Omental fat pad (tissue), 4 donors: Measurements from ENCODE around the gene BET1L. TPM values are rescaled to one million over a fixed set of nuclear protein-coding genes. Genes with fewer than 3 reads are reported as not detected.
"Not testable (repeated sequence)": the region's sequence is repeated elsewhere in the genome, so short reads cannot be mapped to it uniquely, and the experiment has no call there.

Experiments
- ATAC-seq: fragments of 150-250 bp; one replicate; pipeline ENCODE4 v1.9.1; 2016; ENCODE audit warnings: mild to moderate bottlenecking, moderate library complexity; ENCODE audit not compliant: low FRiP score
- DNase-seq: peaks from one replicate; pipeline ENCODE4 v3.0.0-alpha.2; 2019; ENCODE audit warnings: low spot score
- CTCF ChIP-seq, 3 donors: fragments of 450-650 bp; IDR thresholded peaks; one replicate each; pipeline ENCODE4 v1.5.1; 2016 to 2017; ENCODE audit warnings: antibody characterized with exemption in 3 of 3, mild to moderate bottlenecking in 3 of 3, moderate library complexity in 2 of 3
- total RNA-seq, 4 donors: library from RNA; depleted of rRNA; stranded (reverse); fragments of >200 nt; gene quantifications; one replicate each; pipeline ENCODE4 v1.1.0, GENCODE V29; 2016

Gene BET1L
- total RNA-seq, 4 donors from 2014 or later, result 18.4 to 29.1 (median 26.8) TPM

GRCh38 chr11:221539-221938 lies 14.3 kb upstream of the BET1L start:
- TF ChIP-seq CTCF (IDR thresholded peaks at IDR 0.05), result no peak
- no peak for DNase-seq
- no peak for ATAC-seq

- ATAC-seq, DNase-seq: not testable (repeated sequence)
These were observed 13.5 kb upstream of the BET1L start for GRCh38 chr11:220641-221215.

DNA sequence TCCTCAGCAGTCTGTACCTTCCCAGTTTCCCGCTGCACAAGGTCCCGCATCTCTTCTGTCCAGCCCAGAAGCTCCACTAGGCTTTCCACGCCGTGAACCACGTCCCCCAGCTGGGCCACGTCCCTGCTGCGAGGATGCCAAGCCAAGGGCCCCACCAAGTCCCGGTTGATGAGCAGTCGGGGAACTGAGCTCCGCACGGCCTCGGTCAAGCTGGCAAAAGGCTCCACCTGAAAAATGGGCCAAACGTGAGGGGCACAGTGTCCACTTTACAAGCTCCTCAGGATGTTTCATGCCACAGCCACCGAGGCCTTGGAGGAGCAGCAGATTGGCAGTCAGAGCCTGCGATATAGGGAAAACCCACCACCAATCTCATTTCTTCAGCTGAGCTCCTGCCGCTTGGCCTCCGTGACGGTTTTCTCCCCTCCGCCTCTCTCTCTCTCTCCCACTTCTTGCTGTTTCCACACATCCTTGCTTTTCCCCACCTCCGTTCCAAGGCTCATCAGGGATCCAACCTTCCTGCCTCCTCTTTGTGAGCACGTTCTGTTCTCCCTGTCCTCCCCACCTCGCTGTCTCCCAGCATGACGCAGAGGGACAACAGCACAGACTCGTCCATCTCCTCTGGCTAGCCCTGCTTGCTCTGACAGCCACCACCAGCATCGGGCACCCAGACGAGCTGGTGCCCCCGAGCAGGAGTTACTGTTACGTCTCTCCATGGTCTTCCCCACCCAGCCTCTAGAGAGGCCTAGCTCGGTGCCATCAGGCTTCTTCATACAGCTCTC lies 11.8 kb upstream of the BET1L start:
- DNase-seq (no peak), ATAC-seq (no peak)
- no peak for TF ChIP-seq CTCF (IDR thresholded peaks at IDR 0.05)

DNA sequence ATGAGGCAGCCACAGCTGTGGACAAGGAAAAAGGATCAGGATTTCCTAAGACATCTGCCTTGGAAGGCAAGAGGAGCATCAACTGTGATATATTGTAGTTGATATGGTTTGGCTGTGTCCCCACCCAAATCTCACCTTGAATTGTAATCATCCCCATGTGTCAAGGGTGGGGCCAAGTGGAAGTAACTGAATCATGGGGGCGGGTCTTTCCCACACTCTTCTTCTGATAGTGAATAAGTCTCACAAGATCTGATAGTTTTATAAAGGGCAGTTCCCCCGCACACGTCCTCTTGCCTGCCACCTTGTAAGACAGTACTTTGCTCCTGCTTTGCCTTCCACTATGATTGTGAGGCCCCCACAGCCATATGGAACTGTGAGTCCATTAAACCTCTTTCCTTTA lies 10.5 kb upstream of the BET1L start:
- no peak for ATAC-seq
- TF ChIP-seq CTCF (IDR thresholded peaks at IDR 0.05), result no peak
- no peak for DNase-seq

GRCh38 chr11:216081-216974 lies 9.1 kb upstream of the BET1L start:
- DNase-seq (no peak), ATAC-seq (no peak)
- TF ChIP-seq CTCF (IDR thresholded peaks at IDR 0.05), result no peak

- ATAC-seq (no peak), DNase-seq (no peak)
- no peak for TF ChIP-seq CTCF (IDR thresholded peaks at IDR 0.05)
These were observed 8.4 kb upstream of the BET1L start for GRCh38 chr11:215581-216037.

DNA sequence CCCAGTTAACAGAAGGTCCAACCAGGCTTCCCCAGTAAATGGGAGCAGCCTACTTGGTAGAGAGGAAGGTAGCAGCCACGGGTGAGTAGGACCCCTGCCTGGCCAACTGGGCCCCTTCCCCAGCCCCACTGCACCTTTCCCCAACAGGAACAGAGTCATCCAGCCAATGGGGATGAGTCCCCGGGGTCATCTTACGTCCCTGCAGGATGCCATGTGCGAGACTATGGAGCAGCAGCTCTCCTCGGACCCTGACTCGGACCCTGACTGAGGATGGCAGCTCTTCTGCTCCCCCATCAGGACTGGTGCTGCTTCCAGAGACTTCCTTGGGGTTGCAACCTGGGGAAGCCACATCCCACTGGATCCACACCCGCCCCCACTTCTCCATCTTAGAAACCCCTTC lies 6.9 kb upstream of the BET1L start:
- ATAC-seq (no peak), DNase-seq (no peak)
- no peak for TF ChIP-seq CTCF (IDR thresholded peaks at IDR 0.05)
